Motor neuron (in vitro differentiated cells): Measurements from ENCODE around the gene DUSP1. TPM values are rescaled to one million over a fixed set of nuclear protein-coding genes. Genes with fewer than 3 reads are reported as not detected.
A peak's percentile ranks its signal among the peaks of the same experiment; 100 is the strongest.

ENCODE experiments used
- ATAC-seq, 8 experiments: fragments of 200-7000 bp; cut with Tn5 transposase; replicated peaks in 6 of 8; 2 replicates each; pipeline ENCODE4 v1.8.0; 2021; ENCODE audit warnings: mild to moderate bottlenecking in 8 of 8, moderate library complexity in 8 of 8
- H3K27ac ChIP-seq, 2 donors: fragments of 250-450 bp; sonication (Bioruptor Pico); 2 replicates each; pipeline ENCODE4 v1.9.0; 2021; ENCODE audit warnings: antibody characterized with exemption in 2 of 2, mild to moderate bottlenecking in 2 of 2, moderate library complexity in 1 of 2
- H3K4me1 ChIP-seq, 2 donors: fragments of 250-450 bp; sonication (Bioruptor Pico); replicated peaks in 1 of 2; 2 replicates each; pipeline ENCODE4 v1.6.1; 2021; ENCODE audit warnings: antibody characterized with exemption in 2 of 2, mild to moderate bottlenecking in 2 of 2, moderate library complexity in 1 of 2
- H3K4me3 ChIP-seq, 5 donors: fragments of 250-450 bp; sonication (Bioruptor Pico); 2 replicates each; pipeline ENCODE4 v1.9.0; 2021; ENCODE audit warnings: antibody characterized with exemption in 5 of 5, mild to moderate bottlenecking in 5 of 5, moderate library complexity in 4 of 5
- WGBS, 10 experiments: fragments of 450-650 bp; shearing (Covaris generic); methylation state at CpG; one replicate each; pipeline ENCODE4 v1.0.0; 2022; 5-methylcytosine and 5-hydroxymethylcytosine counted together
- in situ Hi-C, 9 experiments: fragments of 400-800 bp; cut with MboI; loops; one replicate each; pipeline ENCODE4 v1.15.0; 2021; ENCODE audit warnings: low sequenced_read_pairs in 9 of 9, low pct_unique_long_range_greater_than_20kb in 2 of 9; ENCODE audit not compliant: unreplicated experiment in 9 of 9
- total RNA-seq, 8 experiments: library from RNA; unstranded; fragments of 300-600 nt; gene quantifications; 2 replicates each; pipeline versions ENCODE4 v1.2.3 to v1.2.4, GENCODE V29; 2022

DUSP1 gene
- total RNA-seq, 8 experiments from 2014 or later = 10.7 to 55.0 (median 35.0) TPM

DNA sequence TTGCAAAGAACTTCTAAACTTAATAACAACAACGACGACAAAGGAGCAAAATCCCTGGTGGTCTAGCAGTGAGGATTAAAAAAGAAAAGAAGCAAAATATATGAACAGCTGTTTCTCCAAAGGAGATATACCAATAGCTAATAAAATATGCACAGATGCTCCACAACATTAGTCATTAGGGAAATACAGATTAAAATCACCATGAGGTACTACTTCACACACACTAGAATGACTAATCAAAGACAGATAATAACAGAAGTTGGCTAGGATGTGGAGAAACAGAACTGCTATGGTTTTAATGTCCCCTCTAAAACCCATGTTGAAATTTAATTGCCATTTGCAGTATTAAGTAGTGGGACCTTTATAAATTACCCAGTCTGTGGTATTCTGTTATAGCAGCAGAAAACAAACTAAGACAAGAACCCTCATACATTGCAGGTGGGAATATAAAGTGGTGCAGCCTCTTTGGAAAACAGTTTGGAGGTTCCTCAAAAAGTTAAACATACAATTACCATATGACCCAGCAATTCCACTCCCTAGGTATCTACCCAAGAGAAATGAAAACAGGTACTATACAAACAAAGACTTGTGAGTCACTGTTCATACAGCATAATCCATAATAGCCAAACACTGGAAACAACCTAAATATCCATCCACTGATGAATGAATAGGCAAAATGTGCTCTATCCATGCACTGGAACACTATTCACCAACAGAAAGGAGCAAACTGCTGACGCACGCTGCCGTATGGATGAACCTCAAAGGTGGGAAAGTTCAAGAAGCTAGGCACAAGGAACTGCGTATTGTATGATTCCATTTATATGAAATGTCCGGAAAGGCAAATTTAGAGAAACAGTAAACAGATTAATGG, 11.4 kb upstream of the DUSP1 start:
- WGBS, 10 experiments = 77 to 93% (median 87%) methylated on average over 3 to 7 of the region's 7 CpGs
- Histone ChIP-seq H3K4me3 (no peak overlapping the region), H3K27ac (no peak overlapping the region), H3K4me1 (peaks cover 5 to 11% of the 10 kb centered on the region in 2 donors)
- in situ Hi-C loops = no loop called here
- ATAC-seq = peak in 1 of 8 experiments; percentile 15

DNA sequence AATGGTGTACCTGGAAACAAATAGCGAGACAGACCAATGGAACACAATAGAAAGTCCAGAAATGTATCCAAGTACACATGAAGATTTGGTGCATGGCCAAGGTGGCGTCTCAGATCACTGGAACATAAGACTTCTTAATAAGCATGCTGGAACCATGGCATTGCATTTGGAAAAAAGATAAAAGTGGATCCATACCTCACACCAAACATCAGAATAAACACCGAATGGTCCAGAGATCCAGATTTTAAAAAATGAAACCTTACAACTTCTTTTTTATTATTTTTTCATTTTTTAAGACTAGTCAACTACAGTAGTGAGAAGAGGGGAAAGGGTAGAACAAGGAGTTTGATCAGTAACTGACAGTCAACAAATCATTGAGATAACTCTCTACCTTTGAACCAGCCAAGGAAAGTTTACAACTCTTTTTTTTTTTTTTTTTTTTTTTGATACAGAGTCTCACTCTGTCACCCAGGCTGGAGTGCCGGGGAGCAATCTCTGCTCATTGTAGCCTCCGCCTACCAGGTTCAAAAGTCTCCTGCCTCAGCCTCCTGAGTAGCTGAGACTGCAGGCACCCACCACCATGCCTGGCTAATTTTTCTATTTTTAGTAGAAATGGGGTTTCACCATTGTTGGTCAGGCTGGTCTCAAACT, 8.8 kb upstream of the DUSP1 start:
- in situ Hi-C loops = no loop called here
- ATAC-seq = no peak
- Histone ChIP-seq H3K27ac (no peak overlapping the region), H3K4me3 (no peak overlapping the region), H3K4me1 (peaks cover 9 to 11% of the 10 kb centered on the region in 2 donors)
- WGBS, 10 experiments = 75 to 100% (median 96%) methylated on average over 1 to 5 of the region's 5 CpGs

DNA sequence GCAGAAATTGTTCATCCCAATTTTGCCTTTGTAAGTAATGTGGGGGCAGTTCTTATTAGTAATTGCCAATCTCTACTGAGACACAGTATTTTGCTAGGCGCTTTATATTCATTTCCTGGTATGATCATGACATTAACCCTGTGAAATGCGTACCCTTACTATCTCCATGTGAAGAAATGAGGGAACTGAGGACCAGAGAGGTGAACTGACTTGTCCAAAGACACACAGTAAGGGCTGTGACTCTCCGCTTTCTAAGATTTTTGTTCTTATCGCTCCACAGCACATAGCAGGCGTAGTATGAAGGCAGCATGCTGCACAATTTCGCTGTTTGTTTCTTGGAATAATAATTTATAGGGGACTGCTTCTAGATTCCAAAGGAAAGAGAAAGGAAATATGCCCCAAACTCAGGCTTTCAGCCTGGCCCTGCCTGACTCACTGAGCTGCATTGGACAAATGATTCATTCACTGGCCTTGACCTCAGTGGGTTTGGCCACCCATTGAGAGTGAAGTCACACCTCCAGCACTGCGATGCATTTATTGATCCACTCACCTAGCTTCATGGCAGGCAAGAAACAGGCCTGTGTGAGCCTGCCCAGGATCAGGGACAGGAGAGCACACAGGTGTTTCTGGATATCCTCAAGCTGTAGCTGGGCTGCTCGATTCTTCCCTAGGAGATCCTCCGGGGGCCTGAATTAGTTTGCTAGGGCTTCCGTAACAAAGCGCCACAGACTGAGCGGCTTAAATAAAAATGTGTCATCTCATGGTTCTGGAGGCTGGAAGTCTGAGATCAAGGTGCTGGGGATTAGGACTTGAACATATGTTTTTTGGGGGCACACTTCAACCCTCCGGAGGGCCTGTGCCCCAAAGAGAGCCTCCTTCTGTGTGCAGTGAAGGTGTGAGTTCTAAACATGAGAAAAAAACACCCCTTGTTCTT, 7.2 kb upstream of the DUSP1 start:
- WGBS, 10 experiments = 54 to 100% (median 80%) methylated on average over 1 to 11 of the region's 13 CpGs; no CpG with 5 or more reads in 1 of the 10 experiments
- ATAC-seq = peak in 7 of 8 experiments; percentile 66 to 85 (median 77)

DNA sequence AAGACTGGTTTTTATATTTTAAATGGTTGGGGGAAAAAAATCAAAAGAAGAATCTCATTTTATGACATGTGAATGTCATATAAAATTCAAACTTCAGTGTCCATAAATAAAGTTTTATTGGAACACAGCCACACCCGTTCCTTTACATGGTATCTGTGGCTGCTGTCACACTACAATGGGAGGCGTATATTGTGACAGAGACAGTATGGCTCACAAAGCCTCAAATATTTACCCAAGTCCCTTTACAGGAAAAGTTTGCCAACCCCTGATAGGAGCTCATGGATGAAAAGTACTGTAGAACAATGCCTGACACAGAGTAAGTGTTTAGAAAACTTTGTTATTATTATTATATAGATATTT, 5.2 kb upstream of the DUSP1 start:
- no peak overlapping the region for H3K27ac ChIP-seq
- ATAC-seq = no peak
- in situ Hi-C loops = no loop called here
- 74 to 100% (median 100%) methylated on average over 1 to 2 of the region's 2 CpGs; no CpG with 5 or more reads in 3 of the 10 experiments for WGBS, 10 experiments
- H3K4me3 ChIP-seq = no peak overlapping the region
- H3K4me1 ChIP-seq = peaks cover 15 to 32% of the 10 kb centered on the region in 2 donors

More for the DNA sequence above, 7.2 kb upstream of the DUSP1 start:
- H3K27ac ChIP-seq = no peak overlapping the region
- no peak overlapping the region for H3K4me3 ChIP-seq
- peaks cover 15 to 19% of the 10 kb centered on the region in 2 donors for H3K4me1 ChIP-seq
- in situ Hi-C loops = no loop called here

DNA sequence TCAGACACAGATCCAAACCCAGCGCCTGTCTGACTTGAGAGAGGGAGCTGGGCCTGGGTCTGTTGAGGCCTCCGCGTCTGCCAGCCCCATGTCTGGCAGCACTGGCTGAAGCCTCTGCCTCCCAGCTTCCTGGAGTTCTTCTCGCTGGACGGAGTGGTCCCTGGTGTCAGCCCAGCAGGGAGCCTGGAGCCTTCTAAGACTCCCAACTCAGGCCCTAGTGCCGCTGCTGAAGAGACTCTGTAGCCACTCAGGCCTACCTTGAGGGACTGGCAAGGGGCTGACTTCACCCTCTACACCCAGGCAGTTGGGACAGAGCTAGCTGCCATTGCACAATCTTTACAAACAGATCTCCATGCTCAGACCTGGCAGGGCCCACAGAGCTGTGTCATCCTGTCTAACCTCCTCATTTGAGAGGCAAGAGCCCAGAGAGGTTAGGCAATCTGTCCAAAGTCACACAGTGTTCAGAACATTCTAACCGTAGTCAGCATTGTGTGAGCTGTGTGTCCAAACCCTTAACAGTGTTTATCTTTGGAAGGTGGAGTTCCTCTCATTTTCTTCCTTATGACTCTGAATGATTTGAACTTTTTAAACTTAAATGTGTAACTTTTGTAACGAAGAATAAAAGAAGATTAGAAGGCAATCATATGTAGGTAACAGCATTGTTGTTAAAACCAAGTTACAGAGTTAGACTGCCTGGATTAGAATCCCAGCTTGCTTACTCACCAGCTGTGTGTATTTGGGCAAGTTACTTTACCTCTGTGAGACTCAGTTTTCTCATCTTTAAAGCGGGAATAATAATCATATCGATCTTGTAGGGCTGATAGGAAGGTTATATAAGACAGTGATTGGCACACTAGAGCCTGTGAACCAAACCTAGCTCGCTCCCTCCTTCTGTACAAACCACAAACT, 4.6 kb upstream of the DUSP1 start:
- in situ Hi-C loops = no loop called here
- no peak for ATAC-seq
- H3K4me1 ChIP-seq = peaks cover 15 to 32% of the 10 kb centered on the region in 2 donors
- no peak overlapping the region for H3K27ac ChIP-seq
- WGBS, 10 experiments = 73 to 100% (median 87%) methylated on average over 2 to 8 of the region's 11 CpGs; no CpG with 5 or more reads in 1 of the 10 experiments
- H3K4me3 ChIP-seq = no peak overlapping the region

DNA sequence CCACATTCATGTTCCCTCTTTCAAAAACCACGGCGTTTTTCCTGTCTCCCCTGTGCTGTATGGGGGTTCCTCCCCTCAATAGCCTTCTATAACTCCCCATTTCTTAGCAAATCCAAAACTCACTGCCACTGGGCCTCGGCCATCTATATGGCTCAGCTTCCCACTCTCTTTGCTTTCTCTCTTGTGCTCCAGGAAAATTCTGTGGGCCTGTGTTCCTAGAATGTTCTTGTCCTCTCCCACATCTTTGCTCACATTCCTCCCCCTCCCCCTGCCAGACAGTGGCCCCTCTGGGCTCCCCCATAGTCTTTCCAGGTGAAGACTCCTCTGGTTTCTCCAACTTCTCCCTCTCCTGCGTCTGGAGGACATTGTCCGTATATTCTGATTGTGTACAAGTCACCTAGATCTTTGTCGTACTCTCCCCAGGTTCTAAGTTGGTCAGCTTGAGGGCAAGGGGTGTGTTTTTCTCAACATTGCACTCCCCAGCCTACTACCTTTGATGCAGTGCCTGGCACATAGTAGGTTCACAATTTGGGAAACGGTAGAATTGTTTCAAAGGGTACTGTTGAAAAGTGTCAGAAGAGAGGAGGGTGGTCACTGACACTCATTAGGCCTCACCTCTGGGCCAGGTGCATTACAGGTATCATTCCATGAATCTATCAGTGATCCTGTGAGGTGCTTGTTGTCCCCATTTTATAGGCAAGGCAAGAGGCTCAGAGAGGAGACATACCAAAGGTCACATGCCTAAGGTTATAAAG, 3.7 kb upstream of the DUSP1 start:
- H3K4me3 ChIP-seq = no peak overlapping the region
- in situ Hi-C loops = no loop called here
- peaks cover 15 to 32% of the 10 kb centered on the region in 2 donors for H3K4me1 ChIP-seq
- H3K27ac ChIP-seq = no peak overlapping the region
- WGBS, 10 experiments = 50 to 100% (median 83%) methylated on average over 1 to 4 of the region's 7 CpGs; no CpG with 5 or more reads in 2 of the 10 experiments
- no peak for ATAC-seq

DNA sequence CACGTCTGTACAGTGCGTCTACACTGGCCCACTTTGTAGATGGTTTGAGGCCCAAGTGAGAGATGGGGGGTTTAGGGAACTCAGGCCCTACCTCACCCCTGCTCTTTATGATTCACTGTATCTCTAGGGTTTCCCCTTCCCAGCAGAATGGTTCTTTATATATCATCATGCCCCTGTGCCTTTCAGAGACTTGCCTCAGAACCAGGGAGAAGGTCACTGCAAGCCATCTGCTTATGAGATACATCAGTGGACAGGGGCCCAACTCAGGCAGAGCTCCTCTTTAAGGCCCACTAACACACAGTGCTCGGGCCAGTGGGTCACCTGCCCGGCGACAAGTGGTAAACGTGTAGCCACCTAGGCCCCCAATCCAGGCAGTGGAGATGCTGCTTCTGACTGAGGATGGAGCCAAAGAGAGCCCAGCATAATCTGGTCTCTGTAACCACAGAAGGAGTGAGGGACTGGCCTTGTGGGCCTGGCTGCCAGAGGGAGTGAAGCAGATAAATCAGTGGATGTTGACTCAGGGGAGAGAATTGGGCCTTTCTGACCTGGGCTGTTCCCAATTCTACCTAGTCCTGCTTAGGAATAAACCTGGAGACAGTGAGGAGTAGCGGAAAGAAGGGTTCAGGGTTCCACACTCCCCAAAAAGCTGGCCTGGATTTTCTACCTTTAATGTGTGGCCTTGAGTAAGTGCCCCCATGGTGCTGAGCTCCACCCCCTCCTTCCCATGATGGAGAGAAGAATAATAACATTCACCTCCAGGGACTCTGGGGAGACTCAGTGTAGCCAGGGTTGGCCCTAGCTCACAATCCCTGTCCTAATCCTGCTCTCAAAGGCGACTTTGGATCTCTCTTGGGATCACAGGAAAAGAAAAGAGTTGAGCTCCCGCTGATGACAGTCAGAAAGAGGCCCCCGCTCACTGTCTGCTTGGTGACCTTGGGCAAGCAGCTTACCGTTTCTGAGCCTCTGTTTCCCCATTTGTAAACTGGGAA, 2.8 kb upstream of the DUSP1 start:
- ATAC-seq = no peak
- WGBS, 10 experiments = 46 to 100% (median 67%) methylated on average over 1 to 8 of the region's 11 CpGs; no CpG with 5 or more reads in 2 of the 10 experiments
- Histone ChIP-seq H3K27ac (no peak overlapping the region), H3K4me3 (no peak overlapping the region), H3K4me1 (peaks cover 20 to 35% of the 10 kb centered on the region in 2 donors)
- in situ Hi-C loops = no loop called here

DNA sequence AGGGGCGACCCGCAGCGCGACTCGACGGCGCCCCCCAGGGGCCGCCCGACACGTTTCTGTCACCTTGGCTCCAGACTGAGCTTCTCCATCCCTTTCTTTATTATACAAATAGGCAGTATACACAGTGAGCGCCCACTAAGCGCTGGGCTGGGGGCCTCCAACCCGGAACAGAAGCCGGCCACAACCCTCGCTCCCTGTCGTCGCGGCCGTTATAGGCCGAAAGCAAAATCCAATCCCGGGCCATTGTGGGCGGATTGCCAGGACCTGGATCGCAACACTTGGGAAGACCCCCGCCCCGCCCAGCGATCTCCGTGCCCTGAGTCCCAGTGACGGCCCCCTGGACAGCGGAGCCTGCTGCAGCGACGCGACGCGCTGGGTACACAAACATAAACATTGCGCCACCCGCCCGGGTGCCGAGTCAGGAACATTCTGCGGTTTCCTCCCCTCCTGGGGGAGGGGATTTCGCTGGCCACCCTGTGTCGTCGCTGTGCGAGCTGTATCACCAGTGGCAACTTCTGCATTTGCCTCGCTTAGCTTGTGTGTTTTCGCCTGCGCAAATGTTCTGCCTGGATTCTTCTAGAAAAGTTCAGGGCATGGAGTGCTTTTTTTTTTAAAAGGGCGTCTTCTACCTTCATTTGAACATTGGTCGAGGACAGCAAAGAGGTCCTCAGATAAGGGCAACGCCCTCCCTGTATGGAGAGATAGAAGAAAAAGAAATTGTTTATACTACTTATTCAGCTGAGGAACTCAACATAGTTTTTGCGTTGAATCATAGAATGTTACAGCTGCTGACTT, 1.3 kb upstream of the DUSP1 start:
- peak; percentile 13 to 50 (median 43) for ATAC-seq
- H3K4me3 ChIP-seq = peak overlapping the region; percentile 72 to 91 (median 77)
- peaks cover 24 to 39% of the 10 kb centered on the region in 2 donors for H3K4me1 ChIP-seq
- H3K27ac ChIP-seq = peak overlapping the region; percentile 88 to 96
- in situ Hi-C loops = no loop called here
- WGBS, 10 experiments = 0 to 41% (median 8%) methylated on average over 1 to 9 of the region's 50 CpGs; no CpG with 5 or more reads in 1 of the 10 experiments

DNA sequence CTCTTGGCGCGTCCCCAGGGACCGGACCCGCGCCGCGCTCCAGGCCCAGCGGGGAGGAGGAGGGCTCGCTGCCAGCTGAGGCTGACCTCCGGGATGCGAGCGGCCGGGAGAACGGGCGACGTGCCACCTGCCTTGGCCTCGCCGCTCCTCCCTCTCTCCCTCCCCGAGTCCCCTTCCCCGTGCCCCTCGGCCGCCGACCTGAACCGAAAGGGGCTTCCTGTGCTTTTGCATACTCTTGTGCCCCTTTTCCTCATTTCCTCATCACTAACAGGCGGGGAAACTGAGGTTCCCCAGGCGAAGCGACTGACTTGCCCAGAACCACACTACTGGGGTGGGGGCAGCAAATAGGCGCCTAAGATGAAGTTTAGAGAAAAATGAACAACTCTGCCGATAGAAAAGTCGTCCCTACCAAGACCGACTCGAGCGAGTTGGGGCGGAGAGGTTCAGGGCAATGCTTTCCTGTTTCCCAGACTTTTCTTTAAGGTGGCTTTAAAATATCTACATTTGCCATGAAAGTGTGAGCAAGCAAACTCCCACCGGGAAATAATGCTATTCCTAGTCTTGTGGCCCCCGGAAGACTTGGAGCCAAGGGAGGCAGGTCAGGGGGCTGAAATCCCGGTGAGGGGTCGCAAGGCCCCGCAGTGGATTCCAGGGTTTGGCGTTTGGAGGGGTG, 580 bp upstream of the DUSP1 start:
- ATAC-seq = peak in 5 of 8 experiments; percentile 0 to 2 (median 1)
- H3K4me3 ChIP-seq = peak overlapping the region; percentile 72 to 91 (median 77)
- in situ Hi-C loops = no loop called here
- peaks cover 31 to 42% of the 10 kb centered on the region in 2 donors for H3K4me1 ChIP-seq
- WGBS, 10 experiments = 0 to 6% (median 0%) methylated on average over 1 to 7 of the region's 40 CpGs; no CpG with 5 or more reads in 2 of the 10 experiments
- H3K27ac ChIP-seq = peak overlapping the region; percentile 88 to 96

DNA sequence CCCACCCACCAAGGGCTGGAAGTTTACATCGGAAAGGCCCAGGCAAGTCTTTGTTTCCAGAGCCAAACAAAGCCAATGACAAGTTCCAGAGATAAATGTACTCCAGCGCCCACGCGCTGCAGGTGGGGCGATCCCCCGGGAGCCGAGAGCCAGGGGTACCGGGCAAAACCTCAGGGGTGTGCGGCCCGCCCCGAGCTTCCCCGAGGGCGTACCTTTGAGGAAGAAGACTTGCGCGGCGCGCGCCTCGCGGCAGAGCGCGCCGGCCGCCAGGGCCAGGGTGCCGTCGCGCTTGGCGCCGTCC, 671 bp downstream of the DUSP1 start:
- WGBS, 10 experiments = 0 to 3% (median 0%) methylated on average over 1 to 16 of the region's 29 CpGs; no CpG with 5 or more reads in 4 of the 10 experiments
- ATAC-seq = no peak
- Histone ChIP-seq H3K4me3 (peak overlapping the region; percentile 72 to 91 (median 77)), H3K27ac (peak overlapping the region; percentile 92 to 96), H3K4me1 (peaks cover 42 to 53% of the 10 kb centered on the region in 2 donors)
- in situ Hi-C loops = no loop called here
